SU-DHL-6 (cell line): ENCODE results near the gene GABBR2.

ENCODE experiments used
- H2AFZ ChIP-seq: fragments of 200-600 bp; sonication (generic); 2 replicates; pipeline ENCODE4 v1.6.1; 2014; ENCODE audit warnings: low read depth, mild to moderate bottlenecking, moderate library complexity, mixed read lengths, antibody characterized with exemption, low read length; ENCODE audit not compliant: severe bottlenecking
- H3F3A ChIP-seq: fragments of 200-600 bp; shearing (Covaris generic); 2 replicates; pipeline ENCODE4 v1.6.0; 2016; ENCODE audit warnings: antibody characterized with exemption, mild to moderate bottlenecking; ENCODE audit not compliant: insufficient read depth
- H3K27ac ChIP-seq: fragments of 200-600 bp; sonication (generic); 2 replicates; pipeline ENCODE4 v1.5.1; 2016; ENCODE audit warnings: low read depth, mild to moderate bottlenecking, low read length, moderate library complexity, mixed read lengths
- H3K27me3 ChIP-seq: fragments of 200-600 bp; sonication (generic), shearing (Covaris generic); 2 replicates; pipeline ENCODE4 v1.6.0; 2014; ENCODE audit warnings: mild to moderate bottlenecking, low read length
- H3K36me3 ChIP-seq: fragments of 200-600 bp; sonication (generic); 2 replicates; pipeline ENCODE4 v1.6.1; 2014; ENCODE audit warnings: mild to moderate bottlenecking, low read length, mixed read lengths
- H3K4me2 ChIP-seq: fragments of 300-600, 200-600 bp; shearing (Covaris generic), sonication (generic); 2 replicates; pipeline ENCODE4 v1.6.0; 2014; ENCODE audit warnings: low read length, low read depth, mild to moderate bottlenecking; ENCODE audit not compliant: poor library complexity, severe bottlenecking
- H3K4me3 ChIP-seq: fragments of 200-600 bp; sonication (generic); 2 replicates; pipeline ENCODE4 v1.5.1; 2014; ENCODE audit warnings: antibody characterized with exemption, low read length, mild to moderate bottlenecking, mixed read lengths; ENCODE audit not compliant: insufficient read depth, poor library complexity, severe bottlenecking
- H3K79me2 ChIP-seq: fragments of 200-600 bp; sonication (generic); 2 replicates; pipeline ENCODE4 v1.6.1; 2014; ENCODE audit warnings: mild to moderate bottlenecking, low read length, moderate library complexity; ENCODE audit not compliant: insufficient read depth
- H3K9ac ChIP-seq: fragments of 200-600 bp; sonication (generic); 2 replicates; pipeline ENCODE4 v1.7.0; 2014; ENCODE audit warnings: mild to moderate bottlenecking, low read length
- H3K9me2 ChIP-seq: fragments of 200-600 bp; sonication (generic); replicated peaks from 2 replicates; pipeline ENCODE4 v1.6.1; 2014; ENCODE audit warnings: low read length; ENCODE audit not compliant: insufficient read depth
- H3K9me3 ChIP-seq: fragments of 200-600 bp; sonication (generic); 2 replicates; pipeline ENCODE4 v1.6.1; 2014; ENCODE audit warnings: low read length, mixed read lengths; ENCODE audit not compliant: insufficient read depth
- H4K20me1 ChIP-seq: fragments of 200-600 bp; sonication (generic); 2 replicates; pipeline ENCODE4 v1.6.1; 2014; ENCODE audit warnings: low read depth, mild to moderate bottlenecking, antibody characterized with exemption, low read length, moderate library complexity, mixed read lengths
- EZH2phosphoT487 ChIP-seq: fragments of 200-600 bp; sonication (generic), shearing (Covaris generic); conservative IDR thresholded peaks from 2 replicates; pipeline ENCODE4 v1.6.1; 2018; ENCODE audit warnings: mild to moderate bottlenecking, antibody characterized with exemption, low read length, moderate library complexity, mixed read lengths
- TF ChIP-seq, protein P1 (sequence below): fragments of 200-600 bp; sonication (generic); IDR thresholded peaks from one replicate; pipeline ENCODE4 v1.5.1; 2017; ENCODE audit warnings: antibody characterized with exemption, mild to moderate bottlenecking, low read length, moderate library complexity; ENCODE audit not compliant: insufficient read depth, poor library complexity, severe bottlenecking

Gene GABBR2

DNA sequence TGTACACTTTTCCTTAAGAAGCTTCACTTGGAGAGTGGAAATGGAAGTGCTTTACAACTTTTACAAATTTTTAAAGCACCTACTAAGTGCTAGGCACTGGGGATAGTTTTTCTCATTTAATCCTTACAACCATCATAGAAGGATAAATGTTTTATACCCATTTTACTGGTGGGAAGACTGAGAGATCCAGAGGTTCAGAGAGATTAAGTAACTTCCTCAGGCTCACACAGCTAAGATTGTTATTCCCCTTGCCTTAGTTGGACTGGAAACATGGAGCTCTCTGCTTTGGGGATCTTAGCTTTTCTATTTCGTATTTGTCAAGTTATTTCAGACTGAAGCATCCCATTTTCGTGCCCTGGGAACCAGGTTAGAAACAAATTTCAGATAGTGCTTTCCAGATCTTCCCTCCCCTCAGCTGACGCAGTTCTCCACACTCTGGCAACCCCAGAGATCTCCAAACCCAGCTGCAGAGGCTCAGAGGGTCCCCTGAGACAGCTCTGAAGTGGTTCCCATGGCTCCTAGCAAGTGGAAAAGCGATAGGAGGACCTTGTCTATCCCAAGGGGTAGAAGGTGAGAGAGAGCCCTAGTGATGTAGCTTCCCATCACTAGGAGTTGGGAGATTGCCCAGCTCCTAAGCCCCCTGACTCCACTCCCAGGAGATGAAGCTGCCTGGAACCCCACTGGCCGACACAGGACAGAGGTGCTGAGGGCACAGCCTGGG, 16.2 kb upstream of the GABBR2 start:
- TF ChIP-seq, protein P1, sequence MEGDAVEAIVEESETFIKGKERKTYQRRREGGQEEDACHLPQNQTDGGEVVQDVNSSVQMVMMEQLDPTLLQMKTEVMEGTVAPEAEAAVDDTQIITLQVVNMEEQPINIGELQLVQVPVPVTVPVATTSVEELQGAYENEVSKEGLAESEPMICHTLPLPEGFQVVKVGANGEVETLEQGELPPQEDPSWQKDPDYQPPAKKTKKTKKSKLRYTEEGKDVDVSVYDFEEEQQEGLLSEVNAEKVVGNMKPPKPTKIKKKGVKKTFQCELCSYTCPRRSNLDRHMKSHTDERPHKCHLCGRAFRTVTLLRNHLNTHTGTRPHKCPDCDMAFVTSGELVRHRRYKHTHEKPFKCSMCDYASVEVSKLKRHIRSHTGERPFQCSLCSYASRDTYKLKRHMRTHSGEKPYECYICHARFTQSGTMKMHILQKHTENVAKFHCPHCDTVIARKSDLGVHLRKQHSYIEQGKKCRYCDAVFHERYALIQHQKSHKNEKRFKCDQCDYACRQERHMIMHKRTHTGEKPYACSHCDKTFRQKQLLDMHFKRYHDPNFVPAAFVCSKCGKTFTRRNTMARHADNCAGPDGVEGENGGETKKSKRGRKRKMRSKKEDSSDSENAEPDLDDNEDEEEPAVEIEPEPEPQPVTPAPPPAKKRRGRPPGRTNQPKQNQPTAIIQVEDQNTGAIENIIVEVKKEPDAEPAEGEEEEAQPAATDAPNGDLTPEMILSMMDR: no peak
- TF ChIP-seq EZH2phosphoT487: no peak
- Histone ChIP-seq H2AFZ (no peak overlapping the region), H3K27me3 (0 out of 2 replicates have a peak, but pooled peaks cover 3% of the 10 kb centered on the region), H3K9me2 (no peaks in the 10 kb centered on the region), H3K9ac (no peak overlapping the region), H3K4me2 (no peak overlapping the region), H3K9me3 (no peaks in the 10 kb centered on the region), H3F3A (no peaks in the 10 kb centered on the region), H3K79me2 (no peaks in the 10 kb centered on the region), H3K4me3 (no peak overlapping the region), H3K27ac (no peak overlapping the region), H4K20me1 (no peaks in the 10 kb centered on the region), H3K36me3 (no peaks in the 10 kb centered on the region)

DNA sequence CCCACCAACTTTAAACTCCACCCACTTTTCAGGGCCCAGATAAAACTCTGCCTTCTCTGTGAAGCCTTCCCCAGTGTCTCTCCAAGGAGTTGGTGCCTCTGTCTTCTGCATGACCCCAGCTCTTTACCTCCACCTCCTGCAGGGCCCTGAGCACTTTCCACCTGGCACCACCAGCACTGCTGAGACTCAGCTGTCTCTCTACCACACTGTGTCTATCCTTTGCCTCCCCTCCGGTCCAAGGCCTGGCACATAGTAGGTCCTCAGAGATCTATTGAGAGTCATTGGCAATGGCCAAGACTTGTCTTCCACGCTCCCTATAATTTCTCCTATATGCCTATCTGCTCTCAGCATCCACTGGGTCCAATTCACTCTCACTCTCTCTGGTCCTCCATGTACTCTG, 12.9 kb upstream of the GABBR2 start:
- Histone ChIP-seq H3K4me2 (no peak overlapping the region), H3F3A (no peaks in the 10 kb centered on the region), H3K9me2 (no peaks in the 10 kb centered on the region), H4K20me1 (no peaks in the 10 kb centered on the region), H3K4me3 (no peak overlapping the region), H3K36me3 (no peaks in the 10 kb centered on the region), H3K9ac (no peak overlapping the region), H3K79me2 (no peaks in the 10 kb centered on the region), H3K27me3 (0 out of 2 replicates have a peak, but pooled peaks cover 3% of the 10 kb centered on the region), H3K9me3 (no peaks in the 10 kb centered on the region), H2AFZ (no peak overlapping the region), H3K27ac (no peak overlapping the region)
- TF ChIP-seq, protein P1: no peak
- TF ChIP-seq EZH2phosphoT487: no peak

DNA sequence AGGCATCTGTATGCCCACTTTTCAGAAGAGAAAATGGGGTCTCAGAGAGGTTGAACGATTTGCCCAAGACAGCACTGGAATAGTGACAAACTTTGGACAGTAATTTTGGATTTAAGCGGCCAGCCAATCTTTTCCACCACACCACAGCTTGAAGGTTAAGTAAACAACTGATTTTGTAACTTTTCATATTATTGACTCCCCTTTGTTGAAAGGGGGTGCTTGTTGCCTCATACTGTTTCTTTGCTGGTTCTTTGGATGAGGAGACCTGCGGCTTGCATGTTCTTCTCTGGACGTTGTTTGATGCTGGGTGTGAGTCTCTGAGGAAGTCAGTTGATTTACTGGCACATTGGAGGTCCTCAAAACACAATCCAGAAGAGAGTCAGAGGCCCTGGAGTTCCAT, 11.7 kb upstream of the GABBR2 start:
- H3K9me2 ChIP-seq: no peaks in the 10 kb centered on the region
- no peaks in the 10 kb centered on the region for H3F3A ChIP-seq
- H3K27ac ChIP-seq: no peak overlapping the region
- H3K27me3 ChIP-seq: no peaks in the 10 kb centered on the region
- TF ChIP-seq EZH2phosphoT487: no peak
- TF ChIP-seq, protein P1: no peak
- no peak overlapping the region for H3K9ac ChIP-seq
- no peak overlapping the region for H3K4me2 ChIP-seq
- H3K79me2 ChIP-seq: no peaks in the 10 kb centered on the region
- H3K4me3 ChIP-seq: no peak overlapping the region
- H4K20me1 ChIP-seq: no peaks in the 10 kb centered on the region
- H3K36me3 ChIP-seq: no peaks in the 10 kb centered on the region
- H3K9me3 ChIP-seq: no peaks in the 10 kb centered on the region
- no peak overlapping the region for H2AFZ ChIP-seq
